GM12878 (cell line): ENCODE results near the gene PGC.

Experiments
- CEBPB ChIP-seq, 2 experiments: fragments of 150-350 bp in 1 of 2; IDR thresholded peaks; 2 replicates each; pipeline ENCODE4 v1.6.1; 2012 to 2014; ENCODE audit warnings: low read depth in 2 of 2, low read length in 2 of 2, borderline replicate concordance in 1 of 2, inconsistent platforms in 1 of 2
- NFIC ChIP-seq: IDR thresholded peaks from 2 replicates; pipeline ENCODE4 v1.6.1; 2012; ENCODE audit warnings: low read depth, mild to moderate bottlenecking, inconsistent platforms, low read length, moderate library complexity
- RCOR1 ChIP-seq: conservative IDR thresholded peaks from 2 replicates; pipeline ENCODE4 v1.6.1; 2012; ENCODE audit warnings: low read depth, low read length, improper control_type of control experiment
- RELA ChIP-seq: fragments of 450-650 bp; IDR thresholded peaks from 2 replicates; pipeline ENCODE4 v1.8.0; 2014; ENCODE audit warnings: borderline replicate concordance; ENCODE audit not compliant: partially characterized antibody
- SMC3 ChIP-seq: IDR thresholded peaks from 2 replicates; pipeline ENCODE4 v1.6.1; 2011; ENCODE audit warnings: low read length, improper control_type of control experiment, borderline replicate concordance
- SP1 ChIP-seq: IDR thresholded peaks from one replicate; pipeline ENCODE4 v1.6.1; 2011; ENCODE audit warnings: low read depth, low read length
- SPI1 ChIP-seq: IDR thresholded peaks from 2 replicates; pipeline ENCODE4 v1.6.1; 2011; ENCODE audit warnings: low read depth, mild to moderate bottlenecking, low read length, moderate library complexity, borderline replicate concordance; ENCODE audit not compliant: insufficient read depth
- TARDBP ChIP-seq: IDR thresholded peaks from 2 replicates; pipeline ENCODE4 v1.6.1; 2016; ENCODE audit warnings: borderline replicate concordance
- TF ChIP-seq, protein P1 (sequence below), 3 experiments: IDR thresholded peaks in 2 of 3; conservative IDR thresholded peaks in 1 of 3; 2 replicates each; pipeline ENCODE4 v1.5.1; 2011; ENCODE audit warnings: low read depth in 3 of 3, low read length in 3 of 3, mild to moderate bottlenecking in 3 of 3, control low read depth in 2 of 3, moderate library complexity in 2 of 3, inconsistent platforms in 1 of 3, mixed read lengths in 1 of 3; ENCODE audit not compliant: control insufficient read depth in 2 of 3, insufficient read depth in 1 of 3; ENCODE audit errors: extremely low read depth in 1 of 3

GRCh38 chr6:41695825-41696224, 51.4 kb downstream of the PGC start:
- no peak for TF ChIP-seq SP1
- no peak for TF ChIP-seq RCOR1
- no peak for TF ChIP-seq TARDBP
- no peak for TF ChIP-seq SPI1
- TF ChIP-seq, protein P1, sequence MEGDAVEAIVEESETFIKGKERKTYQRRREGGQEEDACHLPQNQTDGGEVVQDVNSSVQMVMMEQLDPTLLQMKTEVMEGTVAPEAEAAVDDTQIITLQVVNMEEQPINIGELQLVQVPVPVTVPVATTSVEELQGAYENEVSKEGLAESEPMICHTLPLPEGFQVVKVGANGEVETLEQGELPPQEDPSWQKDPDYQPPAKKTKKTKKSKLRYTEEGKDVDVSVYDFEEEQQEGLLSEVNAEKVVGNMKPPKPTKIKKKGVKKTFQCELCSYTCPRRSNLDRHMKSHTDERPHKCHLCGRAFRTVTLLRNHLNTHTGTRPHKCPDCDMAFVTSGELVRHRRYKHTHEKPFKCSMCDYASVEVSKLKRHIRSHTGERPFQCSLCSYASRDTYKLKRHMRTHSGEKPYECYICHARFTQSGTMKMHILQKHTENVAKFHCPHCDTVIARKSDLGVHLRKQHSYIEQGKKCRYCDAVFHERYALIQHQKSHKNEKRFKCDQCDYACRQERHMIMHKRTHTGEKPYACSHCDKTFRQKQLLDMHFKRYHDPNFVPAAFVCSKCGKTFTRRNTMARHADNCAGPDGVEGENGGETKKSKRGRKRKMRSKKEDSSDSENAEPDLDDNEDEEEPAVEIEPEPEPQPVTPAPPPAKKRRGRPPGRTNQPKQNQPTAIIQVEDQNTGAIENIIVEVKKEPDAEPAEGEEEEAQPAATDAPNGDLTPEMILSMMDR (IDR thresholded peaks at IDR 0.05 in 2 of 3, conservative IDR thresholded peaks at IDR 0.05 in 1 of 3; ENCODE audit: control insufficient read depth in 2 of 3, extremely low read depth in 1 of 3, insufficient read depth in 1 of 3, low read depth in 3 of 3, low read length in 3 of 3), result no peak
- TF ChIP-seq NFIC, result no peak
- TF ChIP-seq SMC3, result no peak
- no peak for TF ChIP-seq CEBPB (IDR thresholded peaks at IDR 0.05; ENCODE audit: borderline replicate concordance in 1 of 2, low read depth in 2 of 2, low read length in 2 of 2)
- TF ChIP-seq RELA, result no peak
